GM23338 (cell line): Measurements from ENCODE around the gene ATP5F1B. TPM values are rescaled to one million over a fixed set of nuclear protein-coding genes. Genes with fewer than 3 reads are reported as not detected.

Source experiments
- ATAC-seq: fragments of 200-7000 bp; cut with Tn5 transposase; 3 replicates; pipeline ENCODE4 v1.9.1; 2020
- DNase-seq: peaks from one replicate; pipeline ENCODE4 v3.0.0-alpha.2; 2015; ENCODE audit warnings: low spot score
- H2AFZ ChIP-seq: fragments of 200-600 bp; sonication (generic); 2 replicates; pipeline ENCODE4 v1.8.0; 2016; ENCODE audit warnings: antibody characterized with exemption, mild to moderate bottlenecking, moderate library complexity
- H3F3A ChIP-seq: fragments of 200-600 bp; sonication (generic); replicated peaks from 2 replicates; pipeline ENCODE4 v1.8.0; 2017; ENCODE audit warnings: antibody characterized with exemption, mixed run types, low read depth
- H3K27ac ChIP-seq: fragments of 200-600 bp; sonication (generic); 2 replicates; pipeline ENCODE4 v1.6.1; 2016; ENCODE audit warnings: low read depth
- H3K27me3 ChIP-seq: fragments of 200-600 bp; sonication (generic); 2 replicates; pipeline ENCODE4 v1.8.0; 2016; ENCODE audit warnings: mild to moderate bottlenecking, mixed run types, moderate library complexity; ENCODE audit not compliant: insufficient read depth
- H3K36me3 ChIP-seq: fragments of 200-600 bp; sonication (generic); 2 replicates; pipeline ENCODE4 v1.8.0; 2016; ENCODE audit warnings: mild to moderate bottlenecking; ENCODE audit not compliant: insufficient read depth
- H3K4me1 ChIP-seq: fragments of 200-600 bp; sonication (generic); 2 replicates; pipeline ENCODE4 v1.8.0; 2016; ENCODE audit warnings: mild to moderate bottlenecking, moderate library complexity; ENCODE audit not compliant: insufficient read depth
- H3K4me2 ChIP-seq: fragments of 200-600 bp; sonication (generic); 2 replicates; pipeline ENCODE4 v1.7.1; 2017; ENCODE audit warnings: mixed run types
- H3K4me3 ChIP-seq: fragments of 200-600 bp; sonication (generic); 2 replicates; pipeline ENCODE4 v1.6.1; 2016; ENCODE audit warnings: mixed run types
- H3K79me2 ChIP-seq: fragments of 200-600 bp; sonication (generic); replicated peaks from 2 replicates; pipeline ENCODE4 v1.8.0; 2017; ENCODE audit warnings: mild to moderate bottlenecking; ENCODE audit not compliant: insufficient read depth
- H3K9me2 ChIP-seq: fragments of 200-600 bp; sonication (generic); 2 replicates; pipeline ENCODE4 v1.8.0; 2017; ENCODE audit not compliant: insufficient read depth
- H4K20me1 ChIP-seq: fragments of 200-600 bp; sonication (generic); replicated peaks from 2 replicates; pipeline ENCODE4 v1.8.0; 2017; ENCODE audit warnings: mild to moderate bottlenecking; ENCODE audit not compliant: insufficient read depth
- H3K27ac Mint-ChIP-seq: 2 replicates; pipeline ENCODE4 v1.8.0; 2020; ENCODE audit warnings: inconsistent platforms, mild to moderate bottlenecking, moderate library complexity, mixed read lengths
- H3K27me3 Mint-ChIP-seq: 3 replicates; pipeline ENCODE4 v1.8.0; 2022; ENCODE audit warnings: low read depth, mild to moderate bottlenecking, moderate library complexity, mixed read lengths, inconsistent platforms; ENCODE audit not compliant: insufficient read depth, poor library complexity
- H3K36me3 Mint-ChIP-seq: 3 replicates; pipeline ENCODE4 v1.8.0; 2021; ENCODE audit warnings: low read depth, mild to moderate bottlenecking, inconsistent platforms, moderate library complexity, mixed read lengths
- H3K4me1 Mint-ChIP-seq: 3 replicates; pipeline ENCODE4 v1.8.0; 2020; ENCODE audit warnings: mild to moderate bottlenecking, inconsistent platforms, mixed read lengths
- H3K4me3 Mint-ChIP-seq: 3 replicates; pipeline ENCODE4 v1.8.0; 2021; ENCODE audit warnings: moderate library complexity, mild to moderate bottlenecking, inconsistent platforms, mixed read lengths
- H3K9me3 Mint-ChIP-seq: 3 replicates; pipeline ENCODE4 v1.8.0; 2020; ENCODE audit warnings: moderate library complexity, mild to moderate bottlenecking, inconsistent platforms, mixed read lengths
- EZH2 ChIP-seq: fragments of 200-600 bp; sonication (generic); IDR thresholded peaks from one replicate; pipeline ENCODE4 v1.8.0; 2017; ENCODE audit warnings: antibody characterized with exemption, mild to moderate bottlenecking, low read depth; ENCODE audit not compliant: unreplicated experiment
- EZH2phosphoT487 ChIP-seq: fragments of 200-600 bp; sonication (generic); IDR thresholded peaks from one replicate; pipeline ENCODE4 v1.8.1; 2018; ENCODE audit warnings: antibody characterized with exemption; ENCODE audit not compliant: unreplicated experiment
- NANOG ChIP-seq: IDR thresholded peaks from 2 replicates; pipeline ENCODE4 v1.6.1; 2016; ENCODE audit warnings: antibody characterized with exemption, borderline replicate concordance
- POLR2AphosphoS5 ChIP-seq: IDR thresholded peaks from 2 replicates; pipeline ENCODE4 v1.6.1; 2016; ENCODE audit warnings: antibody characterized with exemption, low read depth
- STAT1 ChIP-seq: IDR thresholded peaks from one replicate; pipeline ENCODE4 v1.6.1; 2016; ENCODE audit warnings: antibody characterized with exemption; ENCODE audit not compliant: unreplicated experiment
- ZNF114 ChIP-seq: fragments of 250-450 bp; sonication (Bioruptor Pico); IDR thresholded peaks from 2 replicates; pipeline ENCODE4 v1.5.0; 2020; ENCODE audit warnings: mild to moderate bottlenecking, moderate library complexity
- ZNF331 ChIP-seq: fragments of 250-450 bp; sonication (Bioruptor Pico); IDR thresholded peaks from 2 replicates; pipeline ENCODE4 v1.5.0; 2020; ENCODE audit warnings: low read depth, mild to moderate bottlenecking, moderate library complexity
- polyA plus RNA-seq: library from polyadenylated mRNA; unstranded; fragments of >200 nt; fragmentation: Nextera tagmentation; extraction: Ambion mirVana; gene quantifications from 2 replicates; pipeline ENCODE4 v1.2.1, GENCODE V29; 2016
- total RNA-seq: library from RNA; depleted of rRNA; stranded (reverse); fragments of >200 nt; shearing (Covaris generic); gene quantifications from 2 replicates; pipeline ENCODE4 v1.2.3, GENCODE V29; 2014
- TF ChIP-seq, protein P1 (sequence below): fragments of 250-450 bp; sonication (Bioruptor Pico); IDR thresholded peaks from 2 replicates; pipeline ENCODE4 v1.5.0; 2020; ENCODE audit warnings: mild to moderate bottlenecking, moderate library complexity
- TF ChIP-seq, protein P2 (sequence below), 2 experiments: fragments of 200-600 bp in 1 of 2; sonication (generic) in 1 of 2; conservative IDR thresholded peaks; 2 replicates each; pipeline versions ENCODE4 v1.5.1 to v1.6.1; 2016 to 2017; ENCODE audit warnings: antibody characterized with exemption in 2 of 2, low read depth in 2 of 2, mild to moderate bottlenecking in 2 of 2, moderate library complexity in 1 of 2
- TF ChIP-seq, protein P3 (sequence below): IDR thresholded peaks from 2 replicates; pipeline ENCODE4 v1.6.1; 2016; ENCODE audit warnings: antibody characterized with exemption

ATP5F1B gene
- total and polyA plus RNA-seq, 2 experiments from 2014 or later = 763 to 956 TPM

DNA sequence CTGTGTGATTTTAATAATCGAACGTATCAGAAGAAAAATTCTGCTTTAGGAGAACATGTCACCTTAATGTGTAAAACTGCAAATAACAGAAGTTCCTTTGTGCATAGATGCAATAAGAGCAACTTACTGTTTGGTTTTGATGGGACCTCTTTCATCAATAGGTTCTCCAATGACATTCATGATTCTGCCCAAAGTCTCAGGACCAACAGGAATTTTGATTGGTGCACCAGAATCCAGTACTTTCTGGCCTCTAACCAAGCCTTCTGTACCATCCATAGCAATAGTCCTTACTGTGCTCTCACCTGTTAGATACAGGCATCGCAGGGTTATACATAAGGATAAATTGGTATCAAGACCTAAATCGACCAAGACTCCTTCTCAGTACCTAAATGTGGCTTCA is 1.1 kb downstream of the ATP5F1B start (continued):
- TF ChIP-seq, protein P1, sequence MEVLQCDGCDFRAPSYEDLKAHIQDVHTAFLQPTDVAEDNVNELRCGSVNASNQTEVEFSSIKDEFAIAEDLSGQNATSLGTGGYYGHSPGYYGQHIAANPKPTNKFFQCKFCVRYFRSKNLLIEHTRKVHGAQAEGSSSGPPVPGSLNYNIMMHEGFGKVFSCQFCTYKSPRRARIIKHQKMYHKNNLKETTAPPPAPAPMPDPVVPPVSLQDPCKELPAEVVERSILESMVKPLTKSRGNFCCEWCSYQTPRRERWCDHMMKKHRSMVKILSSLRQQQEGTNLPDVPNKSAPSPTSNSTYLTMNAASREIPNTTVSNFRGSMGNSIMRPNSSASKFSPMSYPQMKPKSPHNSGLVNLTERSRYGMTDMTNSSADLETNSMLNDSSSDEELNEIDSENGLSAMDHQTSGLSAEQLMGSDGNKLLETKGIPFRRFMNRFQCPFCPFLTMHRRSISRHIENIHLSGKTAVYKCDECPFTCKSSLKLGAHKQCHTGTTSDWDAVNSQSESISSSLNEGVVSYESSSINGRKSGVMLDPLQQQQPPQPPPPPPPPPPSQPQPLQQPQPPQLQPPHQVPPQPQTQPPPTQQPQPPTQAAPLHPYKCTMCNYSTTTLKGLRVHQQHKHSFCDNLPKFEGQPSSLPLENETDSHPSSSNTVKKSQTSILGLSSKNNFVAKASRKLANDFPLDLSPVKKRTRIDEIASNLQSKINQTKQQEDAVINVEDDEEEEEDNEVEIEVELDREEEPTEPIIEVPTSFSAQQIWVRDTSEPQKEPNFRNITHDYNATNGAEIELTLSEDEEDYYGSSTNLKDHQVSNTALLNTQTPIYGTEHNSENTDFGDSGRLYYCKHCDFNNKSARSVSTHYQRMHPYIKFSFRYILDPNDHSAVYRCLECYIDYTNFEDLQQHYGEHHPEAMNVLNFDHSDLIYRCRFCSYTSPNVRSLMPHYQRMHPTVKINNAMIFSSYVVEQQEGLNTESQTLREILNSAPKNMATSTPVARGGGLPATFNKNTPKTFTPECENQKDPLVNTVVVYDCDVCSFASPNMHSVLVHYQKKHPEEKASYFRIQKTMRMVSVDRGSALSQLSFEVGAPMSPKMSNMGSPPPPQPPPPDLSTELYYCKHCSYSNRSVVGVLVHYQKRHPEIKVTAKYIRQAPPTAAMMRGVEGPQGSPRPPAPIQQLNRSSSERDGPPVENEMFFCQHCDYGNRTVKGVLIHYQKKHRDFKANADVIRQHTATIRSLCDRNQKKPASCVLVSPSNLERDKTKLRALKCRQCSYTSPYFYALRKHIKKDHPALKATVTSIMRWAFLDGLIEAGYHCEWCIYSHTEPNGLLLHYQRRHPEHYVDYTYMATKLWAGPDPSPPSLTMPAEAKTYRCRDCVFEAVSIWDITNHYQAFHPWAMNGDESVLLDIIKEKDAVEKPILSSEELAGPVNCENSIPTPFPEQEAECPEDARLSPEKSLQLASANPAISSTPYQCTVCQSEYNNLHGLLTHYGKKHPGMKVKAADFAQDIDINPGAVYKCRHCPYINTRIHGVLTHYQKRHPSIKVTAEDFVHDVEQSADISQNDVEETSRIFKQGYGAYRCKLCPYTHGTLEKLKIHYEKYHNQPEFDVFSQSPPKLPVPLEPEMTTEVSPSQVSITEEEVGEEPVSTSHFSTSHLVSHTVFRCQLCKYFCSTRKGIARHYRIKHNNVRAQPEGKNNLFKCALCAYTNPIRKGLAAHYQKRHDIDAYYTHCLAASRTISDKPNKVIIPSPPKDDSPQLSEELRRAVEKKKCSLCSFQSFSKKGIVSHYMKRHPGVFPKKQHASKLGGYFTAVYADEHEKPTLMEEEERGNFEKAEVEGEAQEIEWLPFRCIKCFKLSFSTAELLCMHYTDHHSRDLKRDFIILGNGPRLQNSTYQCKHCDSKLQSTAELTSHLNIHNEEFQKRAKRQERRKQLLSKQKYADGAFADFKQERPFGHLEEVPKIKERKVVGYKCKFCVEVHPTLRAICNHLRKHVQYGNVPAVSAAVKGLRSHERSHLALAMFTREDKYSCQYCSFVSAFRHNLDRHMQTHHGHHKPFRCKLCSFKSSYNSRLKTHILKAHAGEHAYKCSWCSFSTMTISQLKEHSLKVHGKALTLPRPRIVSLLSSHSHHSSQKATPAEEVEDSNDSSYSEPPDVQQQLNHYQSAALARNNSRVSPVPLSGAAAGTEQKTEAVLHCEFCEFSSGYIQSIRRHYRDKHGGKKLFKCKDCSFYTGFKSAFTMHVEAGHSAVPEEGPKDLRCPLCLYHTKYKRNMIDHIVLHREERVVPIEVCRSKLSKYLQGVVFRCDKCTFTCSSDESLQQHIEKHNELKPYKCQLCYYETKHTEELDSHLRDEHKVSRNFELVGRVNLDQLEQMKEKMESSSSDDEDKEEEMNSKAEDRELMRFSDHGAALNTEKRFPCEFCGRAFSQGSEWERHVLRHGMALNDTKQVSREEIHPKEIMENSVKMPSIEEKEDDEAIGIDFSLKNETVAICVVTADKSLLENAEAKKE (CRISPR knock-in tag) = no peak
- TF ChIP-seq, protein P2, sequence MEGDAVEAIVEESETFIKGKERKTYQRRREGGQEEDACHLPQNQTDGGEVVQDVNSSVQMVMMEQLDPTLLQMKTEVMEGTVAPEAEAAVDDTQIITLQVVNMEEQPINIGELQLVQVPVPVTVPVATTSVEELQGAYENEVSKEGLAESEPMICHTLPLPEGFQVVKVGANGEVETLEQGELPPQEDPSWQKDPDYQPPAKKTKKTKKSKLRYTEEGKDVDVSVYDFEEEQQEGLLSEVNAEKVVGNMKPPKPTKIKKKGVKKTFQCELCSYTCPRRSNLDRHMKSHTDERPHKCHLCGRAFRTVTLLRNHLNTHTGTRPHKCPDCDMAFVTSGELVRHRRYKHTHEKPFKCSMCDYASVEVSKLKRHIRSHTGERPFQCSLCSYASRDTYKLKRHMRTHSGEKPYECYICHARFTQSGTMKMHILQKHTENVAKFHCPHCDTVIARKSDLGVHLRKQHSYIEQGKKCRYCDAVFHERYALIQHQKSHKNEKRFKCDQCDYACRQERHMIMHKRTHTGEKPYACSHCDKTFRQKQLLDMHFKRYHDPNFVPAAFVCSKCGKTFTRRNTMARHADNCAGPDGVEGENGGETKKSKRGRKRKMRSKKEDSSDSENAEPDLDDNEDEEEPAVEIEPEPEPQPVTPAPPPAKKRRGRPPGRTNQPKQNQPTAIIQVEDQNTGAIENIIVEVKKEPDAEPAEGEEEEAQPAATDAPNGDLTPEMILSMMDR (conservative IDR thresholded peaks at IDR 0.05; ENCODE audit: low read depth in 2 of 2) = no peak
- TF ChIP-seq STAT1 (no peak), ZNF114 (CRISPR knock-in tag) (no peak), ZNF331 (no peak)
- TF ChIP-seq, protein P3, sequence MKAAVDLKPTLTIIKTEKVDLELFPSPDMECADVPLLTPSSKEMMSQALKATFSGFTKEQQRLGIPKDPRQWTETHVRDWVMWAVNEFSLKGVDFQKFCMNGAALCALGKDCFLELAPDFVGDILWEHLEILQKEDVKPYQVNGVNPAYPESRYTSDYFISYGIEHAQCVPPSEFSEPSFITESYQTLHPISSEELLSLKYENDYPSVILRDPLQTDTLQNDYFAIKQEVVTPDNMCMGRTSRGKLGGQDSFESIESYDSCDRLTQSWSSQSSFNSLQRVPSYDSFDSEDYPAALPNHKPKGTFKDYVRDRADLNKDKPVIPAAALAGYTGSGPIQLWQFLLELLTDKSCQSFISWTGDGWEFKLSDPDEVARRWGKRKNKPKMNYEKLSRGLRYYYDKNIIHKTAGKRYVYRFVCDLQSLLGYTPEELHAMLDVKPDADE = no peak

DNA sequence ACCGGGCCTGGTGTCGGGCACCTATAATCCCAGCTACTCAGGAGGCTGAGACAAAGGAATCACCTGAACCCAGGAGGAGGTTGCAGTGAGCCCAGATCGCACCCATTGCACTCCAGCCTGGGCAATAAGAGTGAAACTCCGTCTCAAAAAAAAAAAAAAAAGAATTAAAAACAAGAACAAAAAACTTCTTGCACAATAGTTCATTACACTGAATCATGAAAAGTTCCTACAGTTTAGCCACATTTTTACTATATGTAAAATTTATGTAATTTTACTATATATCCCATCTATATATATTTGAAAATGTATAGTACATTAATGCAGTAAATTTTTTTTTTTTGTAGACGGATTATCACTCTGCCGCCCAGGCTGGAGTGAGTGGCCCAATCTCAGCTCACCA is 4.6 kb downstream of the ATP5F1B start:
- Histone ChIP-seq H3F3A (peaks cover 53% of the 10 kb centered on the region), H3K4me3 (no peak overlapping the region), H3K36me3 (peaks cover 68% of the 10 kb centered on the region), H3K79me2 (peaks cover 45% of the 10 kb centered on the region), H3K4me2 (no peak overlapping the region), H3K27me3 (no peaks in the 10 kb centered on the region), H2AFZ (no peak overlapping the region), H3K9me2 (no peaks in the 10 kb centered on the region), H4K20me1 (peaks cover 24% of the 10 kb centered on the region), H3K27ac (no peak overlapping the region), H3K4me1 (0 out of 2 replicates have a peak, but pooled peaks cover 6% of the 10 kb centered on the region)
- H3K9me3 Mint-ChIP-seq = no peaks in the 10 kb centered on the region
- H3K4me1 Mint-ChIP-seq = peaks cover 31% of the 10 kb centered on the region
- H3K4me3 Mint-ChIP-seq = no peak overlapping the region
- H3K36me3 Mint-ChIP-seq = peaks cover 87% of the 10 kb centered on the region
- no peak overlapping the region for H3K27ac Mint-ChIP-seq
- ATAC-seq (no peak), DNase-seq (no peak)
- peaks cover 20% of the 10 kb centered on the region for H3K27me3 Mint-ChIP-seq
- no peak for TF ChIP-seq STAT1
- no peak for TF ChIP-seq ZNF114 (CRISPR knock-in tag)
- no peak for TF ChIP-seq EZH2
- TF ChIP-seq, protein P3 = no peak
- TF ChIP-seq, protein P2 (conservative IDR thresholded peaks at IDR 0.05; ENCODE audit: low read depth in 2 of 2) = no peak
- no peak for TF ChIP-seq NANOG
- no peak for TF ChIP-seq ZNF331
- TF ChIP-seq POLR2AphosphoS5 = no peak
- TF ChIP-seq EZH2phosphoT487 = no peak
